ENCODE data around the gene RBBP6.
A peak's percentile ranks its signal among the peaks of the same experiment; 100 is the strongest.

The RBBP6 gene

DNA sequence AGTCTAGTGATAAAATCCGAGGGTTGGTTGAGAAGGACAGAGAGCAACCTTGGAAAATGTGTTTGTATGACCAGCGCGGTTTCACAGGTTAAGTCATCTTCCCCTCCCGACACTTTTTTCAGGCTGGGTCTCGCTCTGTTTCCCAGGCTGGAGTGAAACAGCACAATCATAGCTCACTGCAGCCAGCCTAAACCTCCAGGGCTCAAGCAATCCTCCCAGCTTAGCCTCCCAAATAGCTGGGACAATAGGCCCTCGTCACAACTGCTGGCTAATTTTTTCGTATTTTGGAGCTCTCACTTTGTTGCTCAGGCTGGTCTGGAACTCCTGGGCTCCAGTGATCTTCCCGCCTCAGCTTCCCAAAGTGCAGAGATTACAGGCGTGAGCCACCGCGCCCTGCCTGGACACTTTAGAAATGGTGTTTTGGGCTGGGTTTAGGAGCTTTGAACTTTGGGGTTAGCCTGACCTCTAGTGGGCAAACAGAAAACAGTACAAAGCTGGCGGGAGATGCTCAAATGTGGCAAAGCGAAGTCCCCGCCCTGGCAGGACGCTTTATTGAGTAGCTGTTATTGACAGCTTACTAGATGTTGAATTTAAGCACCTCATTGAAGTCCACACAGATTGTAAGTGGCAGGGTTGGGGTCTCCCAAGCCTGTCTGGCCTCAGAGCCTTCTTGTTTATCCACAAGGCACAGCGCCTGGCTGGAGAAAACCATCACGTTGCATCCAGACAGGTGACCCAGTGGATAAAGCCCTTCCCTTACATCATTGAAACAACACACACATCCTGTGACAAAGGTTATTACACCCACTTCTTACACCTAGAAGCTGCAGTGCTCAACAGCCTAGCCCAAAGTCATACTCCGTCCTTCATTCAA, 34.7 kb upstream of the RBBP6 start:
- peak; percentile 56 for DNase-seq (ENCODE audit: low read depth, low spot score)
- in situ Hi-C loops (cut with HindIII; ENCODE audit: low sequenced_read_pairs), result no loop called here
- peak; percentile 76 for TF ChIP-seq CTCF (IDR thresholded peaks at IDR 0.05; ENCODE audit: low read depth, low read length)

GRCh38 chr16:24505959-24506358, 33.4 kb upstream of the RBBP6 start:
- in situ Hi-C loops (cut with HindIII; ENCODE audit: low sequenced_read_pairs), result no loop called here
- TF ChIP-seq CTCF (IDR thresholded peaks at IDR 0.05; ENCODE audit: low read depth, low read length), result no peak
- DNase-seq (ENCODE audit: low read depth, low spot score), result no peak
- H3K4me3 ChIP-seq (ENCODE audit: low read depth, low read length), result no peak overlapping the region

More for the DNA sequence above, 34.7 kb upstream of the RBBP6 start:
- H3K4me3 ChIP-seq (ENCODE audit: low read depth, low read length), result no peak overlapping the region

- DNase-seq (ENCODE audit: low read depth, low spot score), result no peak
- no peak overlapping the region for H3K4me3 ChIP-seq (ENCODE audit: low read depth, low read length)
- no peak for TF ChIP-seq CTCF (IDR thresholded peaks at IDR 0.05; ENCODE audit: low read depth, low read length)
- in situ Hi-C loops (cut with HindIII; ENCODE audit: low sequenced_read_pairs), result no loop called here
Measured at GRCh38 chr16:24507959-24508480, 31.3 kb upstream of the RBBP6 start.

GRCh38 chr16:24508614-24509013, 30.8 kb upstream of the RBBP6 start:
- no peak overlapping the region for H3K4me3 ChIP-seq (ENCODE audit: low read depth, low read length)
- TF ChIP-seq CTCF (IDR thresholded peaks at IDR 0.05; ENCODE audit: low read depth, low read length), result no peak
- DNase-seq (ENCODE audit: low read depth, low spot score), result peak; percentile 51
- in situ Hi-C loops (cut with HindIII; ENCODE audit: low sequenced_read_pairs), result no loop called here

GRCh38 chr16:24509536-24509935, 29.8 kb upstream of the RBBP6 start:
- in situ Hi-C loops (cut with HindIII; ENCODE audit: low sequenced_read_pairs), result no loop called here
- no peak overlapping the region for H3K4me3 ChIP-seq (ENCODE audit: low read depth, low read length)
- TF ChIP-seq CTCF (IDR thresholded peaks at IDR 0.05; ENCODE audit: low read depth, low read length), result no peak

GRCh38 chr16:24511174-24511573, 28.2 kb upstream of the RBBP6 start:
- in situ Hi-C loops (cut with HindIII; ENCODE audit: low sequenced_read_pairs), result no loop called here
- H3K4me3 ChIP-seq (ENCODE audit: low read depth, low read length), result no peak overlapping the region
- TF ChIP-seq CTCF (IDR thresholded peaks at IDR 0.05; ENCODE audit: low read depth, low read length), result no peak
- no peak for DNase-seq (ENCODE audit: low read depth, low spot score)

More at GRCh38 chr16:24509536-24509935, 29.8 kb upstream of the RBBP6 start:
- DNase-seq (ENCODE audit: low read depth, low spot score), result no peak

Measured in astrocyte of the spinal cord (primary cell).